Activated naive CD4-positive, alpha-beta T cell treated with anti-CD3 and anti-CD28 coated beads, Interleukin-2, amount 50 U/mL, for 72 hours (primary cell): ENCODE data around the gene KCTD12. TPM values are rescaled to one million over a fixed set of nuclear protein-coding genes. Genes with fewer than 3 reads are reported as not detected.
A peak's percentile ranks its signal among the peaks of the same experiment; 100 is the strongest.

Experiments
- ATAC-seq, 2 donors: fragments of 150-1000 bp; cut with Tn5 transposase; 2 replicates each; pipeline ENCODE4 v1.10.0; 2021; ENCODE audit warnings: mild to moderate bottlenecking in 2 of 2, moderate library complexity in 2 of 2
- DNase-seq, 2 donors: peaks; one replicate each; pipeline ENCODE4 v3.0.0; 2021 to 2022; ENCODE audit warnings: low spot score in 2 of 2
- H3K27ac Mint-ChIP-seq, 2 donors: one replicate each; pipeline ENCODE4 v1.8.0; 2022; ENCODE audit warnings: mild to moderate bottlenecking in 2 of 2, mixed read lengths in 2 of 2
- H3K36me3 Mint-ChIP-seq, 2 donors: one replicate each; pipeline ENCODE4 v1.8.0; 2022; ENCODE audit warnings: mixed read lengths in 2 of 2
- H3K9me3 Mint-ChIP-seq, 2 donors: one replicate each; pipeline ENCODE4 v1.8.0; 2022; ENCODE audit warnings: mixed read lengths in 2 of 2
- total RNA-seq, 2 donors: library from RNA; stranded (reverse); gene quantifications; one replicate each; pipeline ENCODE4 v1.2.3, GENCODE V29; 2022

Gene KCTD12
- total RNA-seq, 2 donors from 2014 or later: 5.2 to 12.2 TPM

GRCh38 chr13:76894401-76895110, 8.4 kb upstream of the KCTD12 start:
- ATAC-seq: peak; percentile 71 to 86
- no peak for DNase-seq
- Mint-ChIP-seq H3K36me3 (peaks cover 8 to 14% of the 10 kb centered on the region in 2 donors), H3K9me3 (peaks cover 7% of the 10 kb centered on the region in 2 donors), H3K27ac (peak overlapping the region in 1 of 2 donors; percentile 3)

- DNase-seq (no peak), ATAC-seq (no peak)
- Mint-ChIP-seq H3K9me3 (no peaks in the 10 kb centered on the region), H3K36me3 (no peaks in the 10 kb centered on the region), H3K27ac (no peak overlapping the region)
Measured at GRCh38 chr13:76892488-76892887, 6.3 kb upstream of the KCTD12 start.

DNA sequence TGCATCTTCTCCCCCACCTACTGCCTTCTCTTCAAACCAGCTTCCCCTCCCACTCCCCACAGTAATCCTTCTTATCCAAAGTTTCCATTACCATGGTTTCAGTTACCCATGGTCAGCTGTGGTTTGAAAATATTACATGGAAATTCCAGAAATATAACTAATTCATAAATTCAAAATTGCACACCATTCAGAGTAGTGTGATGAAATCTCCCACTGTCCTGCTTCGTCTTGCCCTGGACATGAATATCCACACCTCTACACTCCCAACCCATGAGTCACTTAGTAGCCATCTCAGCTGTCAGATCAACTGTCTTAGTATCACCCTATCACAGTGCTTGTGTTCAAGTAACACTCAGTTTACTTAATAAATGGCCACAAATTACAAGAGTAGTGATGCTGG, 3.8 kb upstream of the KCTD12 start:
- ATAC-seq (no peak), DNase-seq (no peak)
- Mint-ChIP-seq H3K9me3 (no peaks in the 10 kb centered on the region), H3K36me3 (peaks cover 0 to 2% of the 10 kb centered on the region in 2 donors), H3K27ac (no peak overlapping the region)

- H3K36me3 Mint-ChIP-seq: peaks cover 0 to 10% of the 10 kb centered on the region in 2 donors
- H3K27ac Mint-ChIP-seq: no peak overlapping the region
- H3K9me3 Mint-ChIP-seq: no peaks in the 10 kb centered on the region
- no peak for DNase-seq
- no peak for ATAC-seq
Measured at GRCh38 chr13:76889254-76889653, 3.0 kb upstream of the KCTD12 start.

- ATAC-seq: no peak
- DNase-seq: no peak
- no peak overlapping the region for H3K27ac Mint-ChIP-seq
- H3K36me3 Mint-ChIP-seq: peaks cover 0 to 11% of the 10 kb centered on the region in 2 donors
- no peaks in the 10 kb centered on the region for H3K9me3 Mint-ChIP-seq
Measured at GRCh38 chr13:76888421-76888820, 2.2 kb upstream of the KCTD12 start.

- H3K9me3 Mint-ChIP-seq: no peaks in the 10 kb centered on the region
- DNase-seq (no peak), ATAC-seq (no peak)
- peaks cover 0 to 11% of the 10 kb centered on the region in 2 donors for H3K36me3 Mint-ChIP-seq
- peak overlapping the region; percentile 3 to 46 for H3K27ac Mint-ChIP-seq
Measured at GRCh38 chr13:76887076-76887563, 915 bp upstream of the KCTD12 start.

- no peak for ATAC-seq
- H3K27ac Mint-ChIP-seq: peak overlapping the region in 1 of 2 donors; percentile 46
- DNase-seq: no peak
- no peaks in the 10 kb centered on the region for H3K9me3 Mint-ChIP-seq
- H3K36me3 Mint-ChIP-seq: peaks cover 0 to 11% of the 10 kb centered on the region in 2 donors
Measured at GRCh38 chr13:76886005-76886291, 257 bp downstream of the KCTD12 start.

DNA sequence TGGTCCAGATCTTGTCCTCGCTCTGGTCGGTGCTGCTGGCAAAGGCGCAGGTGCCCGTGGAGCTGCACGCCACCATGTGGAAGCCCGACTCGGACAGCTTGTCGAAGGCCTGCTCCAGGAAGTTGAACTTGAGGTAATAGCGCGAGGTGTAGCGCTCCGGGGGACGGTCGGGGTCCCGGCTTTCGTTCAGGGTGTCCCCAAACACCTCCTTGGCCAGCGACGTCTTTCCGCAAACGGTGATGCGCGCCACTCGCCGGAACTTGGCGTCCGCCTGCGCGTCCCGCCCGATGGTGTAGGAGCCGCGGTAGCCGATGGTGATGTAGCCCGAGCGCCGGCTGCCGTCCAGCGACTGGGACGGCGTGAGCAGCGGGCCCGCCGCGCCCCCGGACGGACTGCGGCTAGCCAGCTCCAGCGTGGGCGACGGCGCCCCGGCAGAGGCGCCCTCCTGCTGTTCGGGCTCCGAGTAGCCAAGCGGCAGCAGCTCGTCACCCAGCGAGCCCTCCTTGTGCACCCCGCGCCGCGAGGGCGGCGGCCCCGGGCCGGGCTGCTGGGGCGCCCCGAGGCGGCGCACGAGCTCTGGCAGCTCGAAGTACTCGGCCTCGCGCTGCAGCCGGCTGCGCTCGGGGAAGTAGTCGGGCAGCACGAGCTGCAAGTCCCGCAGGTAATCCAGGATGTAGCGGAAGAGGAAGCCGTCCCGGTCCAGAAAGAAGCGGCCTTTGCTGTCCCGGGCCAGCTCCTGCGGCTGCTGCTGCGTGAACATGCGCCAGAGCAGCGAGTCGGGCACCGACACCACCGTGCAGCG, 801 bp downstream of the KCTD12 start:
- Mint-ChIP-seq H3K9me3 (no peaks in the 10 kb centered on the region), H3K36me3 (peaks cover 0 to 11% of the 10 kb centered on the region in 2 donors), H3K27ac (peak overlapping the region; percentile 61 to 91)
- DNase-seq (peak; percentile 67 to 76), ATAC-seq (peak; percentile 63 to 67)

DNA sequence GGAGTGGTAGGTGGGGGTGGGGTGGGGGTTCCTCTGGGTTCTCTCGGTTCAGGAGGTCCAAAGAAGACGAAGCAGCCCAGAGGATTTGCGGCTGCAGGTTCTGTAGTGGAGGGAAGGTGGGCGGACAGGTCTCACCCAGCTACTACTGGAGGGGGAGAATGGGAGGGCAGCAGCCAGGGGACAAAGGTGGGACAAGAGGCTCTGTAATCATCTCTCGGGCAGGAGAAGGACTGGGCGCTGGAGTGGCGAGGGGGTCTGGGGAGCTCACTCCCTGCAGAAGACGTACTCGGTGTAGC, 1.4 kb downstream of the KCTD12 start:
- Mint-ChIP-seq H3K36me3 (peaks cover 0 to 11% of the 10 kb centered on the region in 2 donors), H3K27ac (peak overlapping the region; percentile 61 to 91), H3K9me3 (no peaks in the 10 kb centered on the region)
- DNase-seq (no peak), ATAC-seq (no peak)

- DNase-seq (peak in 1 of 2 donors; percentile 10), ATAC-seq (no peak)
- no peaks in the 10 kb centered on the region for H3K9me3 Mint-ChIP-seq
- H3K36me3 Mint-ChIP-seq: peaks cover 0 to 11% of the 10 kb centered on the region in 2 donors
- peak overlapping the region; percentile 3 to 61 for H3K27ac Mint-ChIP-seq
Measured at GRCh38 chr13:76884186-76884906, 1.9 kb downstream of the KCTD12 start.

DNA sequence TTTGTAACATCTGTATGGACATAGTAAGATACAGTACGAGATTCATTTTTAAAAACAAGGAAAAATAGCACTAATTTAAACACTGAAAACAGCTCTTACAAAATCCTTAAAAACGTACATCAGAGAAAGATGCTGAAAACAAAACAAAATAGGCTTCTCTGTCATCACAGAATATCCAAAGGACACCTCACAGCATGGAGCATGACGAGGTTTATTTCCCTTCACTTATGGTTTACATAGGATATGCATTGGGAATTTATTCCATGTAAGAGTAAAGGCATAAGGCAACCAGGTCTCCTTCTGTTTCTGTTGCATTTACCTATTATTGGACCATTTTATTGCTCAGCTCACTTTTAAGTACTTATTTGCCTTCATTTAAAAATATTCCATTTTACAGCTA, 3.0 kb downstream of the KCTD12 start:
- DNase-seq (no peak), ATAC-seq (no peak)
- H3K27ac Mint-ChIP-seq: no peak overlapping the region
- peaks cover 0 to 2% of the 10 kb centered on the region in 2 donors for H3K9me3 Mint-ChIP-seq
- peaks cover 0 to 11% of the 10 kb centered on the region in 2 donors for H3K36me3 Mint-ChIP-seq

DNA sequence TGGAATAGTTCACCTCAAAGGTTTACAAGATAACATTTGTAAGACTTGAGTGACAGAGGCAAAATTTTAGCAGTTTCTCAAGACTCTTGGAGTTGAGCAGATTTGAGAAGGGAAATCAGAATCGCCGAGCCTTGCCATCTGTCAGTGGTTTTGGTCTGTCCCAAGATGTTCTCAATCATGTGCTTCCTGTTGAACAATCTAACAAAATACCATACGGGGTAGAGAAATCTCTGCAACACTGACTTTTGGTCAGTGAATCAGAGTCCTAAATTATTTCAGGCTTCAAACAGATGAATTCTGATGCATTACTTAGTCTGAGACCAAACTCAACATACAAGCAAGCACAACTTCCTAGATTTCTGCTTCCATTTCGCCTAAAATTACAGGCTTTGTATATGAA, 3.8 kb downstream of the KCTD12 start:
- Mint-ChIP-seq H3K36me3 (peaks cover 0 to 11% of the 10 kb centered on the region in 2 donors), H3K9me3 (peaks cover 0 to 7% of the 10 kb centered on the region in 2 donors), H3K27ac (no peak overlapping the region)
- DNase-seq (no peak), ATAC-seq (no peak)

- H3K9me3 Mint-ChIP-seq: peaks cover 0 to 7% of the 10 kb centered on the region in 2 donors
- ATAC-seq (no peak), DNase-seq (no peak)
- peaks cover 0 to 7% of the 10 kb centered on the region in 2 donors for H3K36me3 Mint-ChIP-seq
- H3K27ac Mint-ChIP-seq: peak overlapping the region in 1 of 2 donors; percentile 88
Measured at GRCh38 chr13:76879883-76880270, 6.3 kb downstream of the KCTD12 start.

DNA sequence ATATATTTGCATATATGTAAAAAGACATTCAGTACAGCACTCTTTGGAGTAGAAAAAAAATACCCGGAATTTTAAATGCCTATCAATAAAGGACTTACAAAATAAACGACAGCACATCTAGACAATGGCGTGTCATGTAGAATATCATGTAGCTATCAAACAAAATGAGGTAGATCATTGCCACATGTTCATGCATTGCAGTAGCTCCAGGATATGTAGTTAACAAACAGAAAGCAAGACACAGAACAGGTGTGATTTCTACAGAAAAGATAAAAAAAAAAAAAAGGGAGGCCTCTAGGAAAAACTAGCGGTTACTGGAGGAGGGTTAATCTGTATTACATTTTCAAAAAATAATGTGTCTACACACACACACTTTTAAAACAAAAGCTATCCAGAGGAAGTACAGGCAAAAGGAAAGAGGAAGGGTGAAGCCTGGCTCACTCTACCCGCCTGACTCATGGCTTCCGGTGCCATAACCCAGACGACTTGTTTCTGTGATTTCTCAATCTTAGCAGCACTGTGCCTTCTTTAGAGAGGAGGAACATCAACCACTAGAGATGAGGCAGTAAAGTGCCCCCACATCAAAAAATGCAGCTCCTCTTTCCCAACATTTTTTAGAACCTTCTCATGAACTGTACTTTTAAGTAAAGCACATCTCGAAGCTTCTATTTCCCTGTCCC, 6.9 kb downstream of the KCTD12 start:
- Mint-ChIP-seq H3K9me3 (peaks cover 0 to 7% of the 10 kb centered on the region in 2 donors), H3K27ac (peak overlapping the region; percentile 52 to 88), H3K36me3 (peaks cover 0 to 2% of the 10 kb centered on the region in 2 donors)
- DNase-seq (peak; percentile 50 to 61), ATAC-seq (peak; percentile 98 to 100)

GRCh38 chr13:76878043-76878442, 8.2 kb downstream of the KCTD12 start:
- no peaks in the 10 kb centered on the region for H3K36me3 Mint-ChIP-seq
- ATAC-seq (no peak), DNase-seq (no peak)
- H3K9me3 Mint-ChIP-seq: peaks cover 0 to 7% of the 10 kb centered on the region in 2 donors
- no peak overlapping the region for H3K27ac Mint-ChIP-seq

DNA sequence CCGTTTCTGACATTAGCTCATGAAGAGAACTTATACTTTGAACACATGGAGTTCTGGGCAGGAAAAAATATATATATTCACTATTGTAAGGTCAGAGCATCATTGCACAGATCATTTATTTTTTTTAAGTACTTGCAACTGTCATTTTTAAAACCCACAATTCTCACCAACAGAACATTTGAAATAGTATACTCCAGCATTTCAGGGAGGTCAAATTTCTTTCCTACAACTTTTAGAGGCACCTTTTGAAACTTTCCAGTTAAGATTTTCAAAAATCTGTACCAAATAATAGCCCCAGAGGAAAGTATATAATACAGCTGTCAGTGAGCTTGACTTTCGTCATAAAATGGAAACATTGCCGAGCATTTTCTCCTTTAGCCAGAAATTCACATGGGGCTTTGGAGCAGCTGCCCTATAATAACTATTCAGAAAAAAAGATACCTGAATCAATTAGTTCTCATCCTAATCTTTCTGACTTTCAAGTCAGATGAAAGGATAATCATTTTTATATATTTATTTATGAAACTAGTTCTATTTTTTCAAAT, 10.9 kb downstream of the KCTD12 start:
- Mint-ChIP-seq H3K9me3 (peaks cover 0 to 7% of the 10 kb centered on the region in 2 donors), H3K27ac (no peak overlapping the region), H3K36me3 (no peaks in the 10 kb centered on the region)
- DNase-seq (no peak), ATAC-seq (no peak)
